K562 (cell line): Measurements from ENCODE around the gene SHISA2.

Experiments used
- ARID1B ChIP-seq: fragments of 450-650 bp; IDR thresholded peaks from 2 replicates; pipeline ENCODE4 v1.6.1; 2016; ENCODE audit warnings: antibody characterized with exemption, mild to moderate bottlenecking, inconsistent platforms
- EZH2 ChIP-seq: IDR thresholded peaks from 2 replicates; pipeline ENCODE4 v1.6.1; 2012; ENCODE audit warnings: low read depth, mild to moderate bottlenecking, inconsistent platforms, low read length, borderline replicate concordance
- GTF2E2 ChIP-seq: fragments of 200-800 bp; sonication (Bioruptor generic); IDR thresholded peaks from 2 replicates; pipeline ENCODE4 v1.6.1; 2016; ENCODE audit warnings: missing genetic modification characterization, missing compliant biosample characterization
- HDGF ChIP-seq: fragments of 450-650 bp; IDR thresholded peaks from 2 replicates; pipeline ENCODE4 v1.6.1; 2016
- HNRNPLL ChIP-seq: fragments of 200-400 bp; formaldehyde crosslinking; IDR thresholded peaks from 2 replicates; pipeline ENCODE4 v1.6.1; 2017; ENCODE audit warnings: low read length, low read depth, mild to moderate bottlenecking; ENCODE audit not compliant: poor library complexity, severe bottlenecking
- KAT8 ChIP-seq: fragments of 450-650 bp; IDR thresholded peaks from 2 replicates; pipeline ENCODE4 v1.6.1; 2016; ENCODE audit warnings: low read depth, mild to moderate bottlenecking
- LARP7 ChIP-seq: fragments of 450-650 bp; IDR thresholded peaks from 2 replicates; pipeline ENCODE4 v1.6.1; 2016
- POLR2A ChIP-seq: fragments of 450-650 bp; conservative IDR thresholded peaks from 2 replicates; pipeline ENCODE4 v1.6.1; 2016
- POLR2AphosphoS5 ChIP-seq: IDR thresholded peaks from 2 replicates; pipeline ENCODE4 v1.6.1; 2011; ENCODE audit warnings: mild to moderate bottlenecking, low read depth, low read length, moderate library complexity; ENCODE audit not compliant: control insufficient read depth, insufficient read depth
- STAG1 ChIP-seq: sonication (generic); formaldehyde crosslinking; IDR thresholded peaks from 2 replicates; pipeline ENCODE4 v1.5.0; 2020; ENCODE audit warnings: missing genetic modification reagents, borderline replicate concordance
- ZFX ChIP-seq: sonication (generic); formaldehyde crosslinking; IDR thresholded peaks from 2 replicates; pipeline ENCODE4 v1.8.0; 2022; ENCODE audit warnings: mild to moderate bottlenecking, missing genetic modification reagents, moderate library complexity
- TF ChIP-seq, protein P1 (sequence below): fragments of 450-650 bp; IDR thresholded peaks from 2 replicates; pipeline ENCODE4 v1.7.1; 2018; ENCODE audit warnings: mild to moderate bottlenecking, low read depth; ENCODE audit not compliant: partially characterized antibody
- TF ChIP-seq, protein P2 (sequence below), 3 experiments: IDR thresholded peaks in 2 of 3; conservative IDR thresholded peaks in 1 of 3; 2 replicates each; pipeline ENCODE4 v1.5.1; 2011 to 2012; ENCODE audit warnings: low read length in 3 of 3, mild to moderate bottlenecking in 3 of 3, control low read depth in 2 of 3, improper control_type of control experiment in 1 of 3, inconsistent platforms in 1 of 3, low read depth in 1 of 3, mixed read lengths in 1 of 3, moderate library complexity in 1 of 3; ENCODE audit not compliant: insufficient read depth in 2 of 3
- TF ChIP-seq, protein P3 (sequence below), 2 experiments: fragments of 450-650 bp in 1 of 2; sonication (generic) in 1 of 2; formaldehyde crosslinking in 1 of 2; IDR thresholded peaks; 2 replicates each; pipeline versions ENCODE4 v1.7.1 to v1.9.0; 2016 to 2022; ENCODE audit warnings: inconsistent platforms in 1 of 2, mild to moderate bottlenecking in 1 of 2, missing genetic modification reagents in 1 of 2

DNA sequence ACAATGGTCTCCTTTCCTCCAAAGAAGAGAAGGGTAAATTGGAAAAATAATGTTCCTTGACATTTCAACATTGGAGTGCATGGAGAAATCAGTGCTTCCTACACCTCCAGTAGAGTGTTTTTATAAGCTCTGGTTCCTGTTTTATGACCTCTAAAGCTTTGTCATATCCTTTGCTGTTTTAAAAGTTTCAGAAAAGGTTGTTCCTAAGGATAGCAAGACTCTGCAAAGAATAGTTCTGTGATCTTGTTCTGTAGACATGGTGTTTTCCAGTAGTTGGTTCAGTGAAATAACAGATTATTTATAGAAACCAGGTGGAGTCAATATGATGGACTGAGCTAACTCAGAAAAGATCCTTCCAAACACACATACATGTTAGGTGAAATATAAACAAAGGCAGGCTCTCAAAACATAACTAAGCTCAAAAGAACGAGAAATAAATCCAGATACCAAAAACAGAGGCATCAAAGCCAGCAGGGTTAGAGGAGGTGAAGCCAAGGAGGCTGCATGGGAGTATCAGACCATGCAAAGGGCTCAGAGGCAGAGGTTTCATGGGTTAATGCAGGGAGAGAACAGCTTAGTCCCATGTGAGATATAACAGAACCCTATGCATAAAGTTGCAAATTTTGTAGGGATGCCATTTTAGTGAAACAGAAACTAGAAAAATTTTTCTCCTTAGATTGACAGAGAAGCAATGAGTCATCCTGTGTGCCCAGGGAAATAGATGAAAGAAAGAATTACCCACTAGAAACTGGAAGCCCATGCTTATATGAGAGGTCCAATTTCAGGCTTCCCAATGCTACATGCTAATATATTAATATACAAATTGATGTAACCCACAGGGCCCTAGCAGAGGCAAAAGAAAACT, 44.3 kb downstream of the SHISA2 start:
- TF ChIP-seq, protein P1, sequence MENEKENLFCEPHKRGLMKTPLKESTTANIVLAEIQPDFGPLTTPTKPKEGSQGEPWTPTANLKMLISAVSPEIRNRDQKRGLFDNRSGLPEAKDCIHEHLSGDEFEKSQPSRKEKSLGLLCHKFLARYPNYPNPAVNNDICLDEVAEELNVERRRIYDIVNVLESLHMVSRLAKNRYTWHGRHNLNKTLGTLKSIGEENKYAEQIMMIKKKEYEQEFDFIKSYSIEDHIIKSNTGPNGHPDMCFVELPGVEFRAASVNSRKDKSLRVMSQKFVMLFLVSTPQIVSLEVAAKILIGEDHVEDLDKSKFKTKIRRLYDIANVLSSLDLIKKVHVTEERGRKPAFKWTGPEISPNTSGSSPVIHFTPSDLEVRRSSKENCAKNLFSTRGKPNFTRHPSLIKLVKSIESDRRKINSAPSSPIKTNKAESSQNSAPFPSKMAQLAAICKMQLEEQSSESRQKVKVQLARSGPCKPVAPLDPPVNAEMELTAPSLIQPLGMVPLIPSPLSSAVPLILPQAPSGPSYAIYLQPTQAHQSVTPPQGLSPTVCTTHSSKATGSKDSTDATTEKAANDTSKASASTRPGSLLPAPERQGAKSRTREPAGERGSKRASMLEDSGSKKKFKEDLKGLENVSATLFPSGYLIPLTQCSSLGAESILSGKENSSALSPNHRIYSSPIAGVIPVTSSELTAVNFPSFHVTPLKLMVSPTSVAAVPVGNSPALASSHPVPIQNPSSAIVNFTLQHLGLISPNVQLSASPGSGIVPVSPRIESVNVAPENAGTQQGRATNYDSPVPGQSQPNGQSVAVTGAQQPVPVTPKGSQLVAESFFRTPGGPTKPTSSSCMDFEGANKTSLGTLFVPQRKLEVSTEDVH: no peak
- TF ChIP-seq ARID1B: no peak
- no peak for TF ChIP-seq HNRNPLL
- no peak for TF ChIP-seq LARP7
- TF ChIP-seq EZH2: no peak
- TF ChIP-seq GTF2E2 (tag): no peak
- TF ChIP-seq, protein P2, sequence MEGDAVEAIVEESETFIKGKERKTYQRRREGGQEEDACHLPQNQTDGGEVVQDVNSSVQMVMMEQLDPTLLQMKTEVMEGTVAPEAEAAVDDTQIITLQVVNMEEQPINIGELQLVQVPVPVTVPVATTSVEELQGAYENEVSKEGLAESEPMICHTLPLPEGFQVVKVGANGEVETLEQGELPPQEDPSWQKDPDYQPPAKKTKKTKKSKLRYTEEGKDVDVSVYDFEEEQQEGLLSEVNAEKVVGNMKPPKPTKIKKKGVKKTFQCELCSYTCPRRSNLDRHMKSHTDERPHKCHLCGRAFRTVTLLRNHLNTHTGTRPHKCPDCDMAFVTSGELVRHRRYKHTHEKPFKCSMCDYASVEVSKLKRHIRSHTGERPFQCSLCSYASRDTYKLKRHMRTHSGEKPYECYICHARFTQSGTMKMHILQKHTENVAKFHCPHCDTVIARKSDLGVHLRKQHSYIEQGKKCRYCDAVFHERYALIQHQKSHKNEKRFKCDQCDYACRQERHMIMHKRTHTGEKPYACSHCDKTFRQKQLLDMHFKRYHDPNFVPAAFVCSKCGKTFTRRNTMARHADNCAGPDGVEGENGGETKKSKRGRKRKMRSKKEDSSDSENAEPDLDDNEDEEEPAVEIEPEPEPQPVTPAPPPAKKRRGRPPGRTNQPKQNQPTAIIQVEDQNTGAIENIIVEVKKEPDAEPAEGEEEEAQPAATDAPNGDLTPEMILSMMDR (IDR thresholded peaks at IDR 0.05 in 2 of 3, conservative IDR thresholded peaks at IDR 0.05 in 1 of 3; ENCODE audit: insufficient read depth in 2 of 3, low read depth in 1 of 3, low read length in 3 of 3): no peak
- no peak for TF ChIP-seq KAT8
- no peak for TF ChIP-seq POLR2A
- TF ChIP-seq HDGF: no peak
- TF ChIP-seq, protein P3, sequence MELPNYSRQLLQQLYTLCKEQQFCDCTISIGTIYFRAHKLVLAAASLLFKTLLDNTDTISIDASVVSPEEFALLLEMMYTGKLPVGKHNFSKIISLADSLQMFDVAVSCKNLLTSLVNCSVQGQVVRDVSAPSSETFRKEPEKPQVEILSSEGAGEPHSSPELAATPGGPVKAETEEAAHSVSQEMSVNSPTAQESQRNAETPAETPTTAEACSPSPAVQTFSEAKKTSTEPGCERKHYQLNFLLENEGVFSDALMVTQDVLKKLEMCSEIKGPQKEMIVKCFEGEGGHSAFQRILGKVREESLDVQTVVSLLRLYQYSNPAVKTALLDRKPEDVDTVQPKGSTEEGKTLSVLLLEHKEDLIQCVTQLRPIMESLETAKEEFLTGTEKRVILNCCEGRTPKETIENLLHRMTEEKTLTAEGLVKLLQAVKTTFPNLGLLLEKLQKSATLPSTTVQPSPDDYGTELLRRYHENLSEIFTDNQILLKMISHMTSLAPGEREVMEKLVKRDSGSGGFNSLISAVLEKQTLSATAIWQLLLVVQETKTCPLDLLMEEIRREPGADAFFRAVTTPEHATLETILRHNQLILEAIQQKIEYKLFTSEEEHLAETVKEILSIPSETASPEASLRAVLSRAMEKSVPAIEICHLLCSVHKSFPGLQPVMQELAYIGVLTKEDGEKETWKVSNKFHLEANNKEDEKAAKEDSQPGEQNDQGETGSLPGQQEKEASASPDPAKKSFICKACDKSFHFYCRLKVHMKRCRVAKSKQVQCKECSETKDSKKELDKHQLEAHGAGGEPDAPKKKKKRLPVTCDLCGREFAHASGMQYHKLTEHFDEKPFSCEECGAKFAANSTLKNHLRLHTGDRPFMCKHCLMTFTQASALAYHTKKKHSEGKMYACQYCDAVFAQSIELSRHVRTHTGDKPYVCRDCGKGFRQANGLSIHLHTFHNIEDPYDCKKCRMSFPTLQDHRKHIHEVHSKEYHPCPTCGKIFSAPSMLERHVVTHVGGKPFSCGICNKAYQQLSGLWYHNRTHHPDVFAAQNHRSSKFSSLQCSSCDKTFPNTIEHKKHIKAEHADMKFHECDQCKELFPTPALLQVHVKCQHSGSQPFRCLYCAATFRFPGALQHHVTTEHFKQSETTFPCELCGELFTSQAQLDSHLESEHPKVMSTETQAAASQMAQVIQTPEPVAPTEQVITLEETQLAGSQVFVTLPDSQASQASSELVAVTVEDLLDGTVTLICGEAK (IDR thresholded peaks at IDR 0.05): no peak
- TF ChIP-seq, protein P3 (CRISPR knock-in tag; IDR thresholded peaks at IDR 0.05): no peak
- no peak for TF ChIP-seq STAG1 (CRISPR knock-in tag)
- TF ChIP-seq POLR2AphosphoS5: no peak
- TF ChIP-seq ZFX: no peak
